Liver (tissue), 3 donors: ENCODE data around the gene SNX18.

Experiments
- GABPA ChIP-seq, 2 donors: IDR thresholded peaks in 1 of 2; conservative IDR thresholded peaks in 1 of 2; 2 replicates each; pipeline ENCODE4 v1.6.1; 2016; ENCODE audit warnings: antibody characterized with exemption in 2 of 2, mild to moderate bottlenecking in 1 of 2, moderate library complexity in 1 of 2
- HNF4G ChIP-seq: IDR thresholded peaks from 2 replicates; pipeline ENCODE4 v1.6.1; 2016; ENCODE audit warnings: antibody characterized with exemption
- MAX ChIP-seq: IDR thresholded peaks from 2 replicates; pipeline ENCODE4 v1.6.1; 2016; ENCODE audit warnings: antibody characterized with exemption
- RAD21 ChIP-seq, 2 donors: IDR thresholded peaks; 2 replicates each; pipeline ENCODE4 v1.6.1; 2016; ENCODE audit warnings: antibody characterized with exemption in 2 of 2, mild to moderate bottlenecking in 2 of 2
- YY1 ChIP-seq: IDR thresholded peaks from 2 replicates; pipeline ENCODE4 v1.6.1; 2016; ENCODE audit warnings: antibody characterized with exemption, mild to moderate bottlenecking
- ZBTB33 ChIP-seq: IDR thresholded peaks from 2 replicates; pipeline ENCODE4 v1.6.1; 2016; ENCODE audit warnings: antibody characterized with exemption
- TF ChIP-seq, protein P1 (sequence below): fragments of 150-350 bp; IDR thresholded peaks from 2 replicates; pipeline ENCODE4 v1.5.1; 2017; ENCODE audit warnings: improper control_type of control experiment, low read depth, low read length; ENCODE audit not compliant: missing input control
- TF ChIP-seq, protein P2 (sequence below): IDR thresholded peaks from 2 replicates; pipeline ENCODE4 v1.6.1; 2016; ENCODE audit warnings: antibody characterized with exemption, mild to moderate bottlenecking
- donor health status: healthy.
- donor health status: healthy.

DNA sequence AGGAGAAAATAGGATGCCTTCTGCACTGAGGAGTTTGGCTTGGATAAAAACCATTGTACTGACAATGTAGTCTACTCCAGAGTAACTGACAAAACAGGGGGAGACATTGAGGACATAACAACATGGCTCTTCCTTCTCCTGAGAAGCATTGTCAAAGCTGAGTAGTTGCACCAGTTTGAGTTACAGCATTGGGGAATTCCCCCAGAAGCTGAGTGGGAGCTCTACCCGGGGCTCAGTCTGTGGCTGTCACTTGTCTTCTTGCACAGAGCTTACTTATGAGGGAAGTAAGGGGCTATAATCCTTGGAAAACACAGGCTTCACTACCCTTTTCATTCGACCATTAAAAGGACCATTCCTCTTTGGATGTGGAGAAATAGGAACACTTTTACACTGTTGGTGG lies 40.9 kb upstream of the SNX18 start:
- TF ChIP-seq, protein P1, sequence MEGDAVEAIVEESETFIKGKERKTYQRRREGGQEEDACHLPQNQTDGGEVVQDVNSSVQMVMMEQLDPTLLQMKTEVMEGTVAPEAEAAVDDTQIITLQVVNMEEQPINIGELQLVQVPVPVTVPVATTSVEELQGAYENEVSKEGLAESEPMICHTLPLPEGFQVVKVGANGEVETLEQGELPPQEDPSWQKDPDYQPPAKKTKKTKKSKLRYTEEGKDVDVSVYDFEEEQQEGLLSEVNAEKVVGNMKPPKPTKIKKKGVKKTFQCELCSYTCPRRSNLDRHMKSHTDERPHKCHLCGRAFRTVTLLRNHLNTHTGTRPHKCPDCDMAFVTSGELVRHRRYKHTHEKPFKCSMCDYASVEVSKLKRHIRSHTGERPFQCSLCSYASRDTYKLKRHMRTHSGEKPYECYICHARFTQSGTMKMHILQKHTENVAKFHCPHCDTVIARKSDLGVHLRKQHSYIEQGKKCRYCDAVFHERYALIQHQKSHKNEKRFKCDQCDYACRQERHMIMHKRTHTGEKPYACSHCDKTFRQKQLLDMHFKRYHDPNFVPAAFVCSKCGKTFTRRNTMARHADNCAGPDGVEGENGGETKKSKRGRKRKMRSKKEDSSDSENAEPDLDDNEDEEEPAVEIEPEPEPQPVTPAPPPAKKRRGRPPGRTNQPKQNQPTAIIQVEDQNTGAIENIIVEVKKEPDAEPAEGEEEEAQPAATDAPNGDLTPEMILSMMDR: no peak
- TF ChIP-seq ZBTB33 (no peak), HNF4G (no peak), RAD21 (IDR thresholded peaks at IDR 0.05) (no peak), YY1 (no peak), MAX (no peak), GABPA (IDR thresholded peaks at IDR 0.05 in 1 of 2, conservative IDR thresholded peaks at IDR 0.05 in 1 of 2) (no peak)
- TF ChIP-seq, protein P2, sequence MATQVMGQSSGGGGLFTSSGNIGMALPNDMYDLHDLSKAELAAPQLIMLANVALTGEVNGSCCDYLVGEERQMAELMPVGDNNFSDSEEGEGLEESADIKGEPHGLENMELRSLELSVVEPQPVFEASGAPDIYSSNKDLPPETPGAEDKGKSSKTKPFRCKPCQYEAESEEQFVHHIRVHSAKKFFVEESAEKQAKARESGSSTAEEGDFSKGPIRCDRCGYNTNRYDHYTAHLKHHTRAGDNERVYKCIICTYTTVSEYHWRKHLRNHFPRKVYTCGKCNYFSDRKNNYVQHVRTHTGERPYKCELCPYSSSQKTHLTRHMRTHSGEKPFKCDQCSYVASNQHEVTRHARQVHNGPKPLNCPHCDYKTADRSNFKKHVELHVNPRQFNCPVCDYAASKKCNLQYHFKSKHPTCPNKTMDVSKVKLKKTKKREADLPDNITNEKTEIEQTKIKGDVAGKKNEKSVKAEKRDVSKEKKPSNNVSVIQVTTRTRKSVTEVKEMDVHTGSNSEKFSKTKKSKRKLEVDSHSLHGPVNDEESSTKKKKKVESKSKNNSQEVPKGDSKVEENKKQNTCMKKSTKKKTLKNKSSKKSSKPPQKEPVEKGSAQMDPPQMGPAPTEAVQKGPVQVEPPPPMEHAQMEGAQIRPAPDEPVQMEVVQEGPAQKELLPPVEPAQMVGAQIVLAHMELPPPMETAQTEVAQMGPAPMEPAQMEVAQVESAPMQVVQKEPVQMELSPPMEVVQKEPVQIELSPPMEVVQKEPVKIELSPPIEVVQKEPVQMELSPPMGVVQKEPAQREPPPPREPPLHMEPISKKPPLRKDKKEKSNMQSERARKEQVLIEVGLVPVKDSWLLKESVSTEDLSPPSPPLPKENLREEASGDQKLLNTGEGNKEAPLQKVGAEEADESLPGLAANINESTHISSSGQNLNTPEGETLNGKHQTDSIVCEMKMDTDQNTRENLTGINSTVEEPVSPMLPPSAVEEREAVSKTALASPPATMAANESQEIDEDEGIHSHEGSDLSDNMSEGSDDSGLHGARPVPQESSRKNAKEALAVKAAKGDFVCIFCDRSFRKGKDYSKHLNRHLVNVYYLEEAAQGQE: no peak
